K562 (cell line): Measurements from ENCODE around the gene ANKRD60. TPM values are rescaled to one million over a fixed set of nuclear protein-coding genes. Genes with fewer than 3 reads are reported as not detected.

Source experiments
- ATAC-seq: fragments of 200-7000 bp; cut with Tn5 transposase; 3 replicates; pipeline ENCODE4 v1.9.1; 2020; ENCODE audit warnings: moderate library complexity
- BruUV-seq: library from RNA; stranded (reverse); fragments of 400-500 nt; replicated peaks from 2 replicates; lab custom pipeline; 2021; lab: Mats Ljungman, UMichigan
- CTCF ChIA-PET: fragments of 300-600 bp; formaldehyde crosslinking; extraction: SDS; loops from one replicate; lab custom pipeline; 2021; ENCODE audit warnings: low intra/inter-chr PET ratio; lab: Yijun Ruan, JAX
- POLR2A ChIA-PET: fragments of 300-600, 350-650 bp; sonication (Branson Sonifier 250); formaldehyde crosslinking; extraction: SDS; loops from one replicate; lab custom pipeline; 2021; ENCODE audit warnings: antibody characterized with exemption, inconsistent platforms; lab: Yijun Ruan, JAX
- DNase-seq, 4 experiments: peaks; one replicate each; pipeline versions ENCODE4 v3.0.0 to v3.0.0-alpha.2; 2011 to 2018; ENCODE audit warnings: low spot score in 3 of 4, mixed read lengths in 3 of 4; ENCODE audit errors: extremely low read depth in 1 of 4
- FAIRE-seq: peaks from 2 replicates; lab custom pipeline; 2011; peaks lifted over from hg19 to GRCh38; lab: Jason Lieb, UNC
- H2AFZ ChIP-seq: 2 replicates; pipeline ENCODE4 v1.6.0; 2011; ENCODE audit warnings: low read depth, low read length, control low read depth, inconsistent platforms
- H3K27ac ChIP-seq: fragments of 200-600 bp; 3 replicates; pipeline ENCODE4 v1.8.0; 2011; ENCODE audit warnings: low read depth, mild to moderate bottlenecking, control low read depth, inconsistent platforms, low read length, moderate library complexity, mixed read lengths; ENCODE audit errors: extremely low read depth
- H3K27me3 ChIP-seq, 2 experiments: fragments of 300-600 bp in 1 of 2; 2 replicates in 1 of 2; 3 replicates in 1 of 2; pipeline versions ENCODE4 v1.6.0 to v1.8.0; 2011; ENCODE audit warnings: inconsistent platforms in 2 of 2, low read length in 2 of 2, mild to moderate bottlenecking in 1 of 2, mixed read lengths in 1 of 2, moderate library complexity in 1 of 2; ENCODE audit not compliant: control insufficient read depth in 2 of 2, insufficient read depth in 2 of 2
- H3K36me3 ChIP-seq: fragments of 300-600 bp; 3 replicates; pipeline ENCODE4 v1.8.0; 2011; ENCODE audit warnings: mild to moderate bottlenecking, low read length, inconsistent platforms; ENCODE audit not compliant: control insufficient read depth, insufficient read depth
- H3K4me1 ChIP-seq, 2 experiments: fragments of 200-600 bp in 1 of 2; replicated peaks in 1 of 2; 2 replicates in 1 of 2; 3 replicates in 1 of 2; pipeline versions ENCODE4 v1.5.1 to v1.8.0; 2011; ENCODE audit warnings: inconsistent platforms in 2 of 2, low read length in 2 of 2, mild to moderate bottlenecking in 1 of 2, mixed read lengths in 1 of 2, moderate library complexity in 1 of 2; ENCODE audit not compliant: control insufficient read depth in 2 of 2, insufficient read depth in 2 of 2
- H3K4me2 ChIP-seq: 2 replicates; pipeline ENCODE4 v1.6.1; 2011; ENCODE audit warnings: low read length, control low read depth, inconsistent platforms, mixed read lengths; ENCODE audit not compliant: insufficient read depth
- H3K4me3 ChIP-seq: fragments of 200-600 bp; sonication (generic), shearing (Covaris generic); 2 replicates; pipeline ENCODE4 v1.5.1; 2016; ENCODE audit warnings: control low read depth, inconsistent platforms
- H3K79me2 ChIP-seq: fragments of 200-600 bp; 3 replicates; pipeline ENCODE4 v1.8.0; 2011; ENCODE audit warnings: low read length, inconsistent platforms; ENCODE audit not compliant: control insufficient read depth, insufficient read depth
- H3K9ac ChIP-seq, 2 experiments: 2 replicates each; pipeline versions ENCODE4 v1.6.0 to v1.6.1; 2011; ENCODE audit warnings: low read depth in 2 of 2, low read length in 2 of 2, control low read depth in 1 of 2, inconsistent platforms in 1 of 2, mild to moderate bottlenecking in 1 of 2, mixed read lengths in 1 of 2; ENCODE audit not compliant: insufficient read depth in 1 of 2
- H3K9me1 ChIP-seq: one replicate; pipeline ENCODE4 v1.6.0; 2011; ENCODE audit warnings: inconsistent platforms, mild to moderate bottlenecking, low read length, moderate library complexity; ENCODE audit not compliant: control insufficient read depth, insufficient read depth
- H3K9me3 ChIP-seq: replicated peaks from 2 replicates; pipeline ENCODE4 v1.5.1; 2011; ENCODE audit warnings: low read depth, low read length, inconsistent platforms; ENCODE audit not compliant: control insufficient read depth, insufficient read depth
- H4K20me1 ChIP-seq: replicated peaks from 2 replicates; pipeline ENCODE4 v1.6.1; 2011; ENCODE audit warnings: low read length, inconsistent platforms, mixed read lengths; ENCODE audit not compliant: control insufficient read depth, insufficient read depth
- CREB1 ChIP-seq, 2 experiments: sonication (generic) in 1 of 2; formaldehyde crosslinking in 1 of 2; IDR thresholded peaks; 2 replicates each; pipeline versions ENCODE4 v1.6.1 to v1.8.0; 2012 to 2022; ENCODE audit warnings: inconsistent platforms in 1 of 2, mild to moderate bottlenecking in 1 of 2, missing genetic modification reagents in 1 of 2, moderate library complexity in 1 of 2
- GTF2A2 ChIP-seq: IDR thresholded peaks from 2 replicates; pipeline ENCODE4 v1.6.1; 2016; ENCODE audit warnings: mild to moderate bottlenecking, missing genetic modification characterization, missing compliant biosample characterization
- HMG20A ChIP-seq: fragments of 450-650 bp; formaldehyde crosslinking; conservative IDR thresholded peaks from 2 replicates; pipeline ENCODE4 v1.4.0; 2020; ENCODE audit warnings: mild to moderate bottlenecking, mixed read lengths
- HNRNPLL ChIP-seq: fragments of 200-400 bp; formaldehyde crosslinking; IDR thresholded peaks from 2 replicates; pipeline ENCODE4 v1.6.1; 2017; ENCODE audit warnings: low read length, low read depth, mild to moderate bottlenecking; ENCODE audit not compliant: poor library complexity, severe bottlenecking
- JUN ChIP-seq, 2 experiments: sonication (generic) in 1 of 2; formaldehyde crosslinking in 1 of 2; IDR thresholded peaks; 2 replicates each; pipeline versions ENCODE4 v1.6.1 to v1.8.0; 2012 to 2022; ENCODE audit warnings: borderline replicate concordance in 2 of 2, mild to moderate bottlenecking in 2 of 2, improper control_type of control experiment in 1 of 2, low read depth in 1 of 2, low read length in 1 of 2, missing genetic modification reagents in 1 of 2
- MBD1 ChIP-seq: fragments of 250-450 bp; sonication (Bioruptor Pico); IDR thresholded peaks from 2 replicates; pipeline ENCODE4 v1.8.0; 2022; ENCODE audit warnings: inconsistent platforms
- MTA3 ChIP-seq: fragments of 450-650 bp; formaldehyde crosslinking; IDR thresholded peaks from 2 replicates; pipeline ENCODE4 v1.6.1; 2017; ENCODE audit warnings: mild to moderate bottlenecking, borderline replicate concordance
- NFYB ChIP-seq: IDR thresholded peaks from 2 replicates; pipeline ENCODE4 v1.6.1; 2011; ENCODE audit warnings: mild to moderate bottlenecking, moderate library complexity; ENCODE audit not compliant: insufficient read length; ENCODE audit errors: extremely low read depth
- PML ChIP-seq: IDR thresholded peaks from 2 replicates; pipeline ENCODE4 v1.6.1; 2012; ENCODE audit warnings: low read length, inconsistent platforms
- PREB ChIP-seq: sonication (generic); formaldehyde crosslinking; IDR thresholded peaks from 2 replicates; pipeline ENCODE4 v1.8.1; 2023; ENCODE audit warnings: mild to moderate bottlenecking, missing genetic modification reagents
- RNF2 ChIP-seq: sonication (generic); IDR thresholded peaks from 2 replicates; pipeline ENCODE4 v1.6.1; 2016
- SIRT6 ChIP-seq: IDR thresholded peaks from one replicate; pipeline ENCODE4 v1.6.1; 2012; ENCODE audit warnings: low read depth, mild to moderate bottlenecking, control low read depth, inconsistent platforms, low read length, moderate library complexity
- YY1 ChIP-seq, 3 experiments: IDR thresholded peaks; 2 replicates each; pipeline ENCODE4 v1.6.1; 2011; ENCODE audit warnings: low read length in 2 of 3, mild to moderate bottlenecking in 2 of 3, moderate library complexity in 2 of 3, borderline replicate concordance in 1 of 3, control low read depth in 1 of 3, low read depth in 1 of 3; ENCODE audit not compliant: insufficient read depth in 3 of 3, insufficient replicate concordance in 2 of 3, control insufficient read depth in 1 of 3, insufficient read length in 1 of 3; ENCODE audit errors: extremely low read depth in 1 of 3
- ZKSCAN1 ChIP-seq: fragments of 150-350 bp; IDR thresholded peaks from 2 replicates; pipeline ENCODE4 v1.6.1; 2016; ENCODE audit warnings: low read depth, low read length
- ZNF212 ChIP-seq: fragments of 450-650 bp; formaldehyde crosslinking; IDR thresholded peaks from 2 replicates; pipeline ENCODE4 v1.4.0; 2020; ENCODE audit warnings: mild to moderate bottlenecking
- ZNF347 ChIP-seq: fragments of 450-650 bp; formaldehyde crosslinking; IDR thresholded peaks from 2 replicates; pipeline ENCODE4 v1.4.0; 2020; ENCODE audit warnings: low read depth, mild to moderate bottlenecking, moderate library complexity
- WGBS: fragments of 100-300 bp; shearing (Covaris generic); methylation state at CpG from one replicate; pipeline ENCODE4 v1.1.6; 2016; ENCODE audit warnings: low coverage, mixed read lengths; ENCODE audit not compliant: insufficient coverage; ENCODE audit errors: missing lambda C conversion rate; 5-methylcytosine and 5-hydroxymethylcytosine counted together
- in situ Hi-C: fragments of 300-500 bp; cut with MboI; formaldehyde crosslinking; loops from 4 replicates; pipeline ENCODE4 v1.15.0; 2018; ENCODE audit warnings: inconsistent platforms, mixed read lengths
- intact Hi-C: fragments of 100-400 bp; cut with micrococcal nuclease; formaldehyde crosslinking; loops from 2 replicates; pipeline ENCODE4 v1.14.2; 2022
- polyA plus RNA-seq, 8 experiments: library from polyadenylated mRNA; depleted of rRNA in 4 of 8; stranded (reverse) in 5 of 8; unstranded in 3 of 8; fragments of >200 nt; fragmentation: Nextera tagmentation in 2 of 8; fragmentation: Illumina TruSeq in 1 of 8; extraction: Ambion mirVana in 2 of 8; extraction: Trizol in 1 of 8; gene quantifications; 2 replicates each; pipeline versions ENCODE4 v1.2.1 to v1.2.3, GENCODE V29; 2011 to 2014; ENCODE audit warnings: inconsistent platforms in 1 of 8, missing spikeins in 1 of 8
- total RNA-seq, 7 experiments: library from RNA; depleted of rRNA in 6 of 7; stranded (reverse); fragments of >200 nt in 6 of 7; fragmentation: Illumina TruSeq in 2 of 7; extraction: Trizol in 2 of 7; gene quantifications; 2 replicates each; pipeline versions ENCODE4 v1.2.1 to v1.2.3, GENCODE V29; 2011 to 2021; ENCODE audit warnings: low replicate concordance in 1 of 7

ANKRD60 gene
- total and polyA plus RNA-seq, 9 of the 15 experiments (the other 6 are each of a cell fraction or from before 2014, with no cell fraction given): not detected

GRCh38 chr20:58196402-58197184 is 31.9 kb downstream of the ANKRD60 start (continued):
- TF ChIP-seq JUN (IDR thresholded peaks at IDR 0.05; ENCODE audit: borderline replicate concordance, low read depth, low read length) (no peak), JUN (CRISPR knock-in tag; IDR thresholded peaks at IDR 0.05; ENCODE audit: borderline replicate concordance) (no peak), HNRNPLL (no peak)

- Histone ChIP-seq H3K36me3 (no peaks in the 10 kb centered on the region), H3K4me3 (no peak overlapping the region), H4K20me1 (peaks cover 10% of the 10 kb centered on the region; the same call in 1 of the 2 replicates), H3K9me1 (no peaks in the 10 kb centered on the region), H3K27ac (no peak overlapping the region), H3K4me1 (peaks cover 0 to 3% of the 10 kb centered on the region in 2 experiments; a peak in 1 of 5 replicates), H3K27me3 (peaks cover 12 to 33% of the 10 kb centered on the region in 2 experiments; a peak in 3 of 5 replicates), H3K9me3 (no peaks in the 10 kb centered on the region), H3K79me2 (no peaks in the 10 kb centered on the region), H3K4me2 (no peak overlapping the region), H3K9ac (no peak overlapping the region), H2AFZ (no peak overlapping the region)
- FAIRE-seq (no peak), ATAC-seq (no peak), DNase-seq (no peak)
- intact Hi-C loops (no loop called here), in situ Hi-C loops (no loop called here)
- WGBS: 9% methylated on average over 6 of the region's 6 CpGs
- POLR2A ChIA-PET: interaction anchor here (0.8 kb wide), 1 partner anchor 9 kb away, joined by 4 read pairs; no protein-coding TSS in a partner anchor
- no TSS peak for BruUV-seq
- CTCF ChIA-PET: interaction anchor here (3.8 kb wide), 1 partner anchor 15 kb away, joined by 34 read pairs; no protein-coding TSS in a partner anchor
- TF ChIP-seq YY1 (IDR thresholded peaks at IDR 0.05; ENCODE audit: borderline replicate concordance in 1 of 3, control insufficient read depth in 1 of 3, extremely low read depth in 1 of 3, insufficient read depth in 3 of 3, insufficient read length in 1 of 3, insufficient replicate concordance in 2 of 3, low read depth in 1 of 3, low read length in 2 of 3) (no peak), HMG20A (CRISPR knock-in tag) (no peak), ZKSCAN1 (no peak), PML (no peak), NFYB (peak; percentile 46), CREB1 (IDR thresholded peaks at IDR 0.05) (no peak), CREB1 (CRISPR knock-in tag; IDR thresholded peaks at IDR 0.05) (no peak), GTF2A2 (no peak), ZNF212 (CRISPR knock-in tag) (no peak), MBD1 (no peak), ZNF347 (no peak), RNF2 (no peak), MTA3 (no peak), PREB (CRISPR knock-in tag) (no peak), SIRT6 (no peak)
These were observed 33.4 kb downstream of the ANKRD60 start for GRCh38 chr20:58195047-58195446.
